GM12891 (cell line): ENCODE results near the gene NRP1.

Source experiments
- PAX5 ChIP-seq: IDR thresholded peaks from 2 replicates; pipeline ENCODE4 v1.6.1; 2011; ENCODE audit warnings: low read length, moderate library complexity, mild to moderate bottlenecking; ENCODE audit not compliant: insufficient read depth, severe bottlenecking
- POLR2A ChIP-seq: IDR thresholded peaks from 2 replicates; pipeline ENCODE4 v1.6.1; 2011; ENCODE audit warnings: low read depth, low read length, control low read depth
- POLR2AphosphoS5 ChIP-seq: IDR thresholded peaks from 2 replicates; pipeline ENCODE4 v1.6.1; 2011; ENCODE audit warnings: low read depth, low read length, control low read depth
- SPI1 ChIP-seq: IDR thresholded peaks from 2 replicates; pipeline ENCODE4 v1.6.1; 2011; ENCODE audit warnings: low read depth, low read length, control low read depth
- TAF1 ChIP-seq: IDR thresholded peaks from 2 replicates; pipeline ENCODE4 v1.6.1; 2011; ENCODE audit warnings: low read depth, low read length, control low read depth

- no peak for TF ChIP-seq POLR2AphosphoS5
- no peak for TF ChIP-seq POLR2A
- TF ChIP-seq TAF1 = no peak
- TF ChIP-seq SPI1 = no peak
- no peak for TF ChIP-seq PAX5
Measured at GRCh38 chr10:33189808-33190207, 144.7 kb downstream of the NRP1 start.
